NT2/D1 (cell line): ENCODE results near the gene PLPP4.

Experiments used
- DNase-seq: peaks from one replicate; pipeline ENCODE4 v3.0.0-alpha.2; 2011; ENCODE audit warnings: low read depth, low spot score
- H3K27me3 ChIP-seq: 2 replicates; pipeline ENCODE4 v1.6.0; 2011; ENCODE audit warnings: mild to moderate bottlenecking; ENCODE audit not compliant: insufficient read length, insufficient read depth
- H3K36me3 ChIP-seq: 2 replicates; pipeline ENCODE4 v1.6.1; 2011; ENCODE audit warnings: mild to moderate bottlenecking, low read length, mixed read lengths; ENCODE audit not compliant: insufficient read depth, insufficient read length
- H3K4me1 ChIP-seq: 2 replicates; pipeline ENCODE4 v1.5.1; 2011; ENCODE audit not compliant: insufficient read depth, insufficient read length
- H3K4me3 ChIP-seq: 2 replicates; pipeline ENCODE4 v1.5.1; 2011; ENCODE audit warnings: low read depth; ENCODE audit not compliant: insufficient read length
- H3K9ac ChIP-seq: 2 replicates; pipeline ENCODE4 v1.6.0; 2011; ENCODE audit warnings: low read depth; ENCODE audit not compliant: insufficient read length
- H3K9me3 ChIP-seq: 2 replicates; pipeline ENCODE4 v1.5.1; 2011; ENCODE audit warnings: mild to moderate bottlenecking, low read length; ENCODE audit not compliant: insufficient read depth
- SUZ12 ChIP-seq: IDR thresholded peaks from 2 replicates; pipeline ENCODE4 v1.6.1; 2011; ENCODE audit not compliant: insufficient read length, insufficient read depth; ENCODE audit errors: extremely low read depth
- YY1 ChIP-seq: IDR thresholded peaks from 2 replicates; pipeline ENCODE4 v1.6.1; 2011; ENCODE audit not compliant: insufficient read length, insufficient read depth
- ZNF274 ChIP-seq: IDR thresholded peaks from 2 replicates; pipeline ENCODE4 v1.6.1; 2011; ENCODE audit warnings: mild to moderate bottlenecking, low read depth, low read length

The PLPP4 gene

GRCh38 chr10:120457431-120458172 lies 575 bp downstream of the PLPP4 start:
- H3K27me3 ChIP-seq, result peaks cover 31% of the 10 kb centered on the region

GRCh38 chr10:120458432-120458831 lies 1.4 kb downstream of the PLPP4 start:
- H3K4me1 ChIP-seq, result no peaks in the 10 kb centered on the region
- H3K36me3 ChIP-seq, result no peaks in the 10 kb centered on the region
- H3K9ac ChIP-seq, result no peak overlapping the region
- DNase-seq, result no peak
- H3K27me3 ChIP-seq, result peaks cover 31% of the 10 kb centered on the region
- no peaks in the 10 kb centered on the region for H3K9me3 ChIP-seq
- no peak overlapping the region for H3K4me3 ChIP-seq
- TF ChIP-seq SUZ12, result no peak
- no peak for TF ChIP-seq YY1
- no peak for TF ChIP-seq ZNF274

More at GRCh38 chr10:120457431-120458172, 575 bp downstream of the PLPP4 start:
- Histone ChIP-seq H3K4me3 (peak overlapping the region; percentile 56), H3K9ac (peak overlapping the region; percentile 64), H3K36me3 (no peaks in the 10 kb centered on the region), H3K9me3 (no peaks in the 10 kb centered on the region), H3K4me1 (no peaks in the 10 kb centered on the region)
- DNase-seq, result no peak
- TF ChIP-seq YY1, result no peak

- H3K9me3 ChIP-seq, result no peaks in the 10 kb centered on the region
- H3K36me3 ChIP-seq, result no peaks in the 10 kb centered on the region
- H3K27me3 ChIP-seq, result peaks cover 31% of the 10 kb centered on the region
- no peaks in the 10 kb centered on the region for H3K4me1 ChIP-seq
- no peak for DNase-seq
- no peak overlapping the region for H3K9ac ChIP-seq
- H3K4me3 ChIP-seq, result no peak overlapping the region
- TF ChIP-seq ZNF274, result no peak
- no peak for TF ChIP-seq YY1
- TF ChIP-seq SUZ12, result no peak
Observed at GRCh38 chr10:120459185-120459584, 2.2 kb downstream of the PLPP4 start.

GRCh38 chr10:120460186-120460585 lies 3.2 kb downstream of the PLPP4 start:
- Histone ChIP-seq H3K27me3 (peaks cover 31% of the 10 kb centered on the region), H3K4me1 (no peaks in the 10 kb centered on the region), H3K36me3 (no peaks in the 10 kb centered on the region), H3K4me3 (no peak overlapping the region), H3K9me3 (no peaks in the 10 kb centered on the region), H3K9ac (no peak overlapping the region)
- DNase-seq, result no peak
- TF ChIP-seq YY1 (no peak), ZNF274 (no peak), SUZ12 (no peak)

GRCh38 chr10:120460776-120461175 lies 3.7 kb downstream of the PLPP4 start:
- H3K27me3 ChIP-seq, result peaks cover 31% of the 10 kb centered on the region
- no peaks in the 10 kb centered on the region for H3K9me3 ChIP-seq
- DNase-seq, result no peak
- TF ChIP-seq SUZ12, result no peak
- TF ChIP-seq ZNF274, result no peak
- TF ChIP-seq YY1, result no peak
- no peak overlapping the region for H3K9ac ChIP-seq
- no peaks in the 10 kb centered on the region for H3K4me1 ChIP-seq
- H3K36me3 ChIP-seq, result no peaks in the 10 kb centered on the region
- no peak overlapping the region for H3K4me3 ChIP-seq

- no peak overlapping the region for H3K9ac ChIP-seq
- no peak for TF ChIP-seq ZNF274
- no peak for TF ChIP-seq YY1
- TF ChIP-seq SUZ12, result no peak
Observed at GRCh38 chr10:120462018-120462682, 5.1 kb downstream of the PLPP4 start.

GRCh38 chr10:120465138-120465537 lies 8.1 kb downstream of the PLPP4 start:
- H3K4me3 ChIP-seq, result no peak overlapping the region
- H3K9me3 ChIP-seq, result no peaks in the 10 kb centered on the region
- no peaks in the 10 kb centered on the region for H3K4me1 ChIP-seq
- no peaks in the 10 kb centered on the region for H3K27me3 ChIP-seq
- no peak for TF ChIP-seq SUZ12
- no peak for TF ChIP-seq ZNF274
- no peak for TF ChIP-seq YY1
- no peak for DNase-seq
- no peak overlapping the region for H3K9ac ChIP-seq
- H3K36me3 ChIP-seq, result no peaks in the 10 kb centered on the region

More at GRCh38 chr10:120462018-120462682, 5.1 kb downstream of the PLPP4 start:
- Histone ChIP-seq H3K9me3 (no peaks in the 10 kb centered on the region), H3K4me3 (no peak overlapping the region), H3K4me1 (no peaks in the 10 kb centered on the region), H3K36me3 (no peaks in the 10 kb centered on the region), H3K27me3 (peaks cover 25% of the 10 kb centered on the region)
- no peak for DNase-seq
